ENCODE data around the gene ST3GAL6.
A peak's percentile ranks its signal among the peaks of the same experiment; 100 is the strongest.

The ST3GAL6 gene

DNA sequence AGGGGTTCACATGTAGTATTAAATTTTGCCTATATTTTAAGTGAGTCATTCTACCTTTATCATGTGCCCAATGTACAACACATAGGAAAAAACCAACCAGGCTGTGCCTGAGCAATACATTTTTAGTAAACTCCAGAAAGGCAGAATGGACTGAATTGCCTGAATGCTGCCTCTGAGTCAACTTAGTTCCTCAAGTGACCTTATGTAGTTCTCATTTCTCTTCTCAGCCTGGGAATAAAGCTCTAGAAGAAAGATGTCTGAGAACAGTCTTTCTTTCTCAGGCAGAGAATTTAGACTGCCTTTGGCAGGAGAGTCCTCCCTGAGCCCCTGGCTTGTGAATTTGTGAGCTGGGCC lies 13.0 kb downstream of the ST3GAL6 start:
- DNase-seq (no peak), ATAC-seq (no peak)
- no peak overlapping the region for H3K27ac Mint-ChIP-seq
- H3K9me3 Mint-ChIP-seq: no peaks in the 10 kb centered on the region
- H3K4me3 Mint-ChIP-seq: no peak overlapping the region
- peaks cover 12% of the 10 kb centered on the region for H3K4me1 Mint-ChIP-seq
- no peaks in the 10 kb centered on the region for H3K36me3 Mint-ChIP-seq (ENCODE audit: low read depth)
- peaks cover 2% of the 10 kb centered on the region for H3K27me3 Mint-ChIP-seq

DNA sequence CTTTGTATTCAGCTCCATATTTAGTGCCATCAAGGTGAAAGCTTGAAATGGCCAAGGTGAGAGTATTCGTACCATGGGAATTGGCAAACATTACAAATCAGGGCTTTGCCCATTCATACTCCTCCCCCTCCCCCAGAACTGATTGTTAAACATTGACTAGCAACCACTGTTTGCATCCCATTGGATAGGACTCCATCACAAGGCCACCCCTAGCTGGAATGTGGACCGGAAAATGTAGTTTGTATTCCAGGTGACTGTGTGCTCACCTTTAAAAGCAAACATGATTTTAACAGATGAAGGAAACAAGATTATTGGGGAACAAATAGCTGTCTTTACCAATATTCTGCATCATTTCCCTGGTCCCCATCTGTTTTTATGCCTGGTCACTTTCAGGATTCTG lies 14.1 kb downstream of the ST3GAL6 start:
- Mint-ChIP-seq H3K27ac (no peak overlapping the region), H3K9me3 (no peaks in the 10 kb centered on the region), H3K36me3 (ENCODE audit: low read depth) (no peaks in the 10 kb centered on the region), H3K4me3 (no peak overlapping the region), H3K4me1 (peaks cover 12% of the 10 kb centered on the region), H3K27me3 (peaks cover 2% of the 10 kb centered on the region)
- DNase-seq (no peak), ATAC-seq (no peak)

DNA sequence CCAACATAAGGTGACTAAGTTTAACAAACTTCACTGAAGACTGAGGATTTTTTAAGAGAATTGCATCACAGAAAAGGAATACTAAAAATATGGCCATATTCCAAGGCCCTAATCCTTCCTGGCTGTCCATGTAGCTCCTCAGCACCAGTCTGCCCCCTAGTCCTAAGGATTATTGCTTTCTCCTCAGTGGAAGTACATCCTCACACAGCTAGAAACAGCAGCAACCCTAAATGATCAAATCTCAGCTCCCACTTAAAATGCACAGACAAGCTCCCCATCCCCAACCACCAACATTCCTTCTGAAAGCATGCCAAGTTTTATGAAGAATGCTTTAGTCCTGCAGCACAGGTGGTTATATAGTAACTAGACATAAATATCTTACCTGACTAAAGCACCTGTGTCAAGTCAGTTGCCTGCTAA lies 14.7 kb downstream of the ST3GAL6 start:
- ATAC-seq: no peak
- Mint-ChIP-seq H3K36me3 (ENCODE audit: low read depth) (no peaks in the 10 kb centered on the region), H3K4me3 (no peak overlapping the region), H3K27me3 (peaks cover 2% of the 10 kb centered on the region), H3K4me1 (peaks cover 12% of the 10 kb centered on the region), H3K9me3 (no peaks in the 10 kb centered on the region), H3K27ac (no peak overlapping the region)
- DNase-seq: no peak

DNA sequence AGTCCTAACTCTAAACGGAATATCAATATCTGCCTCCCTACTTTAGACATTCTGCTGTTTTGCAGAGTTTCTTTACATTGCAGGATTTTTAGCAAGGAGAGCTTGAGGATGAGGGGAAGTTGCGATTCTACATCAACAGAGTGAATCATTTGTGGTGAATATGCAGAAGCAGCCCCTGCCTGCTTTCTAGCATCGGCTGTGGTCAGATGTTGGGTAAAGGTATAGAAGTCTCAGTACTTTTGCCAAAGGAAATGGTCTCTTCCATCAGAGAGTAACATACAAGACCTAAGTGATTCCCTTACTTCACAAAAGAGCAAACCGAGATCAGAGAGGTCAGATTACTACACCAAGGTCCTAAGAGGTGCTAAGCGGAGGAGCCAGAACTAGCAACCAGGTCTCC lies 15.2 kb downstream of the ST3GAL6 start:
- Mint-ChIP-seq H3K4me3 (no peak overlapping the region), H3K27ac (no peak overlapping the region), H3K36me3 (ENCODE audit: low read depth) (no peaks in the 10 kb centered on the region), H3K27me3 (peaks cover 5% of the 10 kb centered on the region), H3K9me3 (no peaks in the 10 kb centered on the region), H3K4me1 (peaks cover 12% of the 10 kb centered on the region)
- peak; percentile 24 for ATAC-seq
- no peak for DNase-seq

DNA sequence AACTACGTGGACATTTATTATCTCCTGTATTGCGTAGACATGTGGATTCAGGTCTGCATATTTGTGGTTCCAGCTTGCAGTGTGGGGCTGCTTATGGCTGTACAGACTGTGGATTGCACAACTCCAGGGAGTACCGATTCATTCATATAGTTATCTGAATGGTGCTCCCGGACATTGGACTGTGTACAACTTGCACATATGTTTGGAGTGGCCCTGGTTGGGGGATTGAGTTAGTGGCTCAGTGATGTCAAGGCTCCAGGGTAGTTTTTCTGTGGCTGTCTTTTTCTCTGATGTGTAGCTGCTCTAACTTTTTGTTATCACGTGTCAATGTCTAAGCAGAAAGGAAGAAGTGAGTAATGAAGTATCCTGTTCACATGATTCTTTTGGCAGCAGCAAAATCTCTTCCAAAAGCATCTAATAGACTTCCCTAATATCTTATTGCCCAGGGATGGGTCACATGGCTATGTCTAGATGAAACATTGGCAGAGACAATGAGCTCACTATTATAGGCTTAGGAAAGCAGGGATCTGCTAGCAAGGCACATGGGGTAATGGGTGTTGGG lies 15.8 kb downstream of the ST3GAL6 start:
- DNase-seq (no peak), ATAC-seq (peak; percentile 15)
- Mint-ChIP-seq H3K27me3 (peaks cover 5% of the 10 kb centered on the region), H3K4me3 (no peak overlapping the region), H3K27ac (no peak overlapping the region), H3K36me3 (ENCODE audit: low read depth) (no peaks in the 10 kb centered on the region), H3K4me1 (peaks cover 12% of the 10 kb centered on the region), H3K9me3 (no peaks in the 10 kb centered on the region)

DNA sequence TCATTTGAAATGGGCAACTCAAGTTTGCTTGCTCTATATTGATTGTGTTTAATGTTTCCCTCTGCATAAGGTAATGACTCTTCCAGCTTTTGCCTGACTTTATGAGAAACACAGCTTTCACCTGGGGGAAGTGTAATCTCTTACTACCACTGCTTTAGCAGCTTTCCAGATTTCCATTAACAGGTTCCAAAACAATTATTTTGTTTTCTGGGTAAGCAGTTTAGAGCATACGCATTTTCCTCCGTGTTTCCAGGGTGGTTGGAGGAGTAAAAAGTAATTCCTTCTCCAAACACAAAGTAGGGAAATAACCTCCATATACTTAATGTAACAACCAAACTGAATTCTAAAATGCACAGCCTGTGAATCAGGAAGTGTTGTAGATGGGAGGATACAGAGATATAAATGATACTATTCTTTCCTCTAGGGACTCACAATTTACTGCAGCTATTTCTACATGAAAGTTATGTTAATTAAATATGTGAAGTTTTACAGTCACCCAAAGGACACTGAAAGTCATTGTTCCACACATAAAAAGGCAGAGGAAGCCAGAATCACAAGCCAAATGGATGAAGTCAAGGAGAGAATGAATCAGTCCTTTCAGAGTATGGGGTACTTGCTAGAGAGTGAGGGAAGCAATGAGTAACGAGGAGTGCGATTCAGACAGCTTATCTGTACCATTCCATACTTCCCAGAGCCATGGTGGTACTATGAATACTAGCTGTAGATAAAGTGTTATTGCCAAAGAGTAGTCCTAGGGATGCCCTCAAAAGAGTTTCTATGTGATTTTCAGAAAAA lies 16.6 kb downstream of the ST3GAL6 start:
- H3K27me3 Mint-ChIP-seq: peaks cover 5% of the 10 kb centered on the region
- ATAC-seq (no peak), DNase-seq (no peak)
- no peaks in the 10 kb centered on the region for H3K36me3 Mint-ChIP-seq (ENCODE audit: low read depth)
- H3K4me3 Mint-ChIP-seq: no peak overlapping the region
- no peaks in the 10 kb centered on the region for H3K9me3 Mint-ChIP-seq
- H3K27ac Mint-ChIP-seq: no peak overlapping the region
- peaks cover 12% of the 10 kb centered on the region for H3K4me1 Mint-ChIP-seq

DNA sequence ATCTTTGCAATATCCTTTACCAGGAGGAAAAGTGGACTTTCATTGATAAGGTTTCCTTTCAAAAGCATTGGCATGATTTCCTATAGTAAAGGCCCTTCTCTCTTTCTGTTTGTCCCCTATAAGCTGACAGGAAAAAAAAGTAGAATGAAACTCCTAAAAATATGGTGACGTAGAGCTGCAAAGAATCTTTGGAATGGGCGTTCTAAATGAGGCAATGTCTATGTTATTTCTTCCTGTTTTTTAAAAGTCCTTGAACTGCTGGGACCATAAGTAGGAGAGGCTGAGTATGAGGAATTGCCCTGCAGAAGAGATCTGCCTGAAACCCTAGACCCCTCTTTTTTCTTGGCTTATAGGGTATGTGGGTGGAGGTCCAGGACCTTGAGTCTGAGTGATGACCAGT lies 17.2 kb downstream of the ST3GAL6 start:
- peaks cover 6% of the 10 kb centered on the region for H3K27me3 Mint-ChIP-seq
- no peak overlapping the region for H3K27ac Mint-ChIP-seq
- peaks cover 12% of the 10 kb centered on the region for H3K4me1 Mint-ChIP-seq
- no peak overlapping the region for H3K4me3 Mint-ChIP-seq
- no peak for ATAC-seq
- H3K9me3 Mint-ChIP-seq: no peaks in the 10 kb centered on the region
- no peak for DNase-seq
- H3K36me3 Mint-ChIP-seq (ENCODE audit: low read depth): no peaks in the 10 kb centered on the region

DNA sequence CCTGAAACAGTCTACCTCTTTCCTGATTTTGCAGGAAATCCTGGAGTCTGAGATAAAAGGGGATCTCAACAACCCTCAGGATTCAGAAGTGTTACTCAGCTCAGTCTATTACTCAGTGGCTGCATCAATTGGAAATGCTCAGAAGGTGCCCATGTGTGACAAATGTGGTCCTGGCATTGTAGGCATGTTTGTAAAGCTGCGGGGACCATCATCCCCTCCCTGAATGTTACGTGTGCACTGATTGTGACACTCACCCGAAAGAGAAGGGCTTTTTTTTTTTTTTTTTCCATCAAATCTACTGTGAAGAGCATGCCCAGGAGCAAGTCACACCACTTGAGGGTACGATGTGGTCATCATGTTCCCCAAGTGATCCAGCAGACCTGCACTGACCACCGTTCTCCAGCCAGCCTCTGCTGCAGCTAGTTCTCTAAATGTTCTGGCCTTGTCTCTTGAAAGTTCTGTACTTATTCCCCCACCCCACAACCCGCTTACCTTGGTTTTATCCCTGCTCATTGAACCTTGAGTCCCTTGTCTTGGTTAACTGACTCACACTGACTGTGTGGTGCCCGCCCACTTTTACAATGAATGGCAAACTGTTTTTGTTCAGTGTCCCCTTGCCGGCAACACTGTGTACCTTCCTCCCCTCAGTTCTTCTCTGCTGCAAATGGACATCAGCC lies 19.8 kb downstream of the ST3GAL6 start:
- Mint-ChIP-seq H3K9me3 (no peaks in the 10 kb centered on the region), H3K4me1 (peaks cover 21% of the 10 kb centered on the region), H3K4me3 (no peak overlapping the region), H3K27ac (no peak overlapping the region), H3K27me3 (peaks cover 6% of the 10 kb centered on the region), H3K36me3 (ENCODE audit: low read depth) (no peaks in the 10 kb centered on the region)
- no peak for ATAC-seq
- DNase-seq: no peak

DNA sequence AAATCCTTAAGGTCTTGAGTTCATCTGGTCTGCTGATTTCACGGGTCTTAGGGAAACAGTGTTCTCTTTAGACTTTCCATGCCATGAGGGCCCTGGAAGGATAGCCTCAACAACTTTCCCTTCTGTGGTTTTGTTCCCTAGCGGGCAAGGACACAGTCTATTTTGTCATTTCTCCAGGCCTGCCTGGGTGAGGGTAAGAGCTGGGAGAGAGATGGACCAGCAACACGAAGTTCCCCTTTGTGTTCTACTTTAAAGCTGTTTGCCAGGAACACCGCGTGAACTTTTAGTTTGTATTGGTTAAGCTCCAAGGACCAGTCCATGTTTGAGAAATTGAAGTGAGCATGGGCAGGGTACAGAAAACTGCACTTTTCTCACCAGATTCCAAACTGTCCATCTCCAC lies 20.9 kb downstream of the ST3GAL6 start:
- ATAC-seq: no peak
- Mint-ChIP-seq H3K9me3 (no peaks in the 10 kb centered on the region), H3K27me3 (peaks cover 8% of the 10 kb centered on the region), H3K36me3 (ENCODE audit: low read depth) (no peaks in the 10 kb centered on the region), H3K4me1 (peaks cover 14% of the 10 kb centered on the region), H3K27ac (no peak overlapping the region), H3K4me3 (no peak overlapping the region)
- no peak for DNase-seq

DNA sequence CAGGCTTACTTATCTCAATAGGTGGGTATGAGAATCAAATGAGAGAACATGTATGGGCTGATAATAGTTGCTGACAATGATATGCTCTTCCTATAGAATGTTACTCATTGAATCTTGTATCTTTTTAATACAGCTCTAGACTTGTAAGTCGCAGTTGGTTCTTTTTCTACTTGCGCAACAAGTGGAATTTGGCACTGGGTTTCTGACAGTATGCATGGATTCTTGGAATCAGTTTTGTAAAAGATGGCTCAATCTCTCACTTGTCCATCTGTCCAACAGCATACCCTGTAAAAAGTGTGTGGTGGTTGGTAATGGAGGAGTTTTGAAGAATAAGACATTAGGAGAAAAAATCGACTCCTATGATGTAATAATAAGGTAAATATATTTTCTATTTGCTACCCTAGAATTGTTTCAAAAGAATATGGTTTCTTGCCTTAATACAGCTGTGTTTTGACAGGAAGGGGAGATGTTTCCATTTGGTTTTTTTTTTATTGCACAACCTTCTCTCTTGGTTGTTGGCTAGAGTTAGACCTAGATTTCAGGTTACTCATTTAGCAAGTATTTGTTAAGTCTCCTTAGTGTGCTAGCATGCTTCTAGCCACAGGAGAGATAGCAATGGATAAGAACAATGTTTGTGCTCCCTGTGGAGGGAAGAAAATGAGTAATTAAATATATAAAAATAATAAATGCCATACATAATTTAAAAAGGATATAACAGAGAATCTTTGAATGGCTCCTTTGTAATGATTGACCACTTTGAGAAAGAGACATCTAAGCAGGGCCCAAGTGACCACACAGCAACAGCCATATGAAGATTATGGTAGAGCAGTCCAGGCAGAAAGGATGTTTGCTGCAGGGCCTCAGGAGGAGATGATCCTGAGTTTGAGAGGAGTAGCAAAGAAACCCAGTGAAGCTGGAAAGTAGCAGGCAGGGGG lies 21.8 kb downstream of the ST3GAL6 start:
- DNase-seq: no peak
- H3K9me3 Mint-ChIP-seq: no peaks in the 10 kb centered on the region
- no peak for ATAC-seq
- no peaks in the 10 kb centered on the region for H3K36me3 Mint-ChIP-seq (ENCODE audit: low read depth)
- H3K27ac Mint-ChIP-seq: no peak overlapping the region
- H3K4me1 Mint-ChIP-seq: peaks cover 9% of the 10 kb centered on the region
- H3K27me3 Mint-ChIP-seq: peaks cover 8% of the 10 kb centered on the region
- H3K4me3 Mint-ChIP-seq: no peak overlapping the region

DNA sequence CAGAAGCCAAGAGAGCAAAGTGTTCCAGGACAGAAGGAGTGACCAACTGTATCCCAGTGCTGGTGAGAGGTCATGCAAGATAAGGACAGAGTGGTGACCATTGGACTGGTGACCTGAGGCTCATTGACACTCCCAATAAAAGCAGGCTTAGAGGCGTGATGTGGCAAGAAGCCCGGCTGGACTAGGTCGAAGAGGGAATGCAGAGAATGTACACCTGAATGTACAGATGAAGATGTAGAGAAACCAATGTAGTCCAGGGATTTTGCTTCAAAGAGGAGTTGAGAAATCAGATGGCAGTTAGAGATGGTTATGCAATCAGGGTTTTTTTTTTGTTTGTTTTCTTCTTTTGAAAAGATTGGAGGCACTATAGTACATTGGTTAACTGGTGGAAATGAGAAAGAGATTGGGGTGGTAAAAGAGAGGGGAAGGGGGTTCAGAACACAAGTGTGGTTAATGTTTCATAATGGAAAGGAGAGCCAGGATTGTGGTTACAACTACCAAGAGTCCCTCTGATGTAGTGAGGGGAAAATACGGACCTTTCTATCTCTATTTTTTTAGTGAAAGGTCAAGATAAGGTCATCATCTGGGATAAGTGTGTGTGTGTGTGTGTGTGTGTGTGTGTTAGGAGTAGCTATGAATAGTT lies 23.3 kb downstream of the ST3GAL6 start:
- Mint-ChIP-seq H3K27me3 (peaks cover 6% of the 10 kb centered on the region), H3K9me3 (no peaks in the 10 kb centered on the region), H3K4me3 (no peak overlapping the region), H3K36me3 (ENCODE audit: low read depth) (no peaks in the 10 kb centered on the region), H3K27ac (no peak overlapping the region), H3K4me1 (peaks cover 9% of the 10 kb centered on the region)
- peak; percentile 36 for ATAC-seq
- DNase-seq: no peak

DNA sequence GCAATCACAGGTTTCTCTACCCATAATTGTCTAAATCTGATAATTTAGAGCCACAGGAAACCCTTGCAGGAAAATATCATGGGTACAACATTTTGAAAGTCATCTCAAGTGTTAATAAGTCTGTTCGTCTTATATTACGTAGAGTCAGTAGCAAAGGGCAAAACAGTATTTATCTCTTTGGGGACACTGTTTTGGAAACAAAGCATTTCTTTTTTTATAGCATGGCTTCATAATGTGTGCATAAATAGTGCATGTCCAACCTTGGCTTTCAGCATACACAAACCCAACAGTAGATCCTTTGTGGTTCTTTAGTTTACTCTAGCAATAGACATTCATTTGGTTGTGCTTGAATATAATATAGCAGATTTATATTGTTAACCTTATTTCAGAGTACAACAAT lies 24.0 kb downstream of the ST3GAL6 start:
- Mint-ChIP-seq H3K4me1 (peaks cover 9% of the 10 kb centered on the region), H3K9me3 (no peaks in the 10 kb centered on the region), H3K36me3 (ENCODE audit: low read depth) (no peaks in the 10 kb centered on the region), H3K27me3 (peaks cover 6% of the 10 kb centered on the region), H3K27ac (no peak overlapping the region), H3K4me3 (no peak overlapping the region)
- DNase-seq: no peak
- ATAC-seq: no peak

DNA sequence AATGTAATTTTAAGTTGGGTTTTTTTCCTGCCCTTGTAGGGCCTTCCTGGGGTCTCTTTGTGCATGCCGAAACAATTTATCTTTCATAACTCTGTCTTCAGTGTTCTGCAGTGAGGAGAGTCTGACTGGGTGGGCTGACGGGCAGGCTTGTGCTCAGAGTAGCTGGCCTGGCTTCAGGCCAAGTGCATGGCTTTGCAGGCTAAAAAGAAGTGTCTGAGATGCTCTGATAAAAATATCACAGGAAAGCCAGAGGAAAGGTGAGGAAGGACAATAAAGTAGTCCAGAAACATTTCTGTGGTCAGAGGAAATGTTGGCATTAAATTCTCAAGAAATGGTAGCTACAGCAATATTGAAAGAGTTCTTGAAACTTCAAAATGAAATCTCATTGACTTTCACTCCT lies 25.5 kb downstream of the ST3GAL6 start:
- H3K27ac Mint-ChIP-seq: no peak overlapping the region
- peaks cover 9% of the 10 kb centered on the region for H3K4me1 Mint-ChIP-seq
- no peak overlapping the region for H3K4me3 Mint-ChIP-seq
- ATAC-seq (no peak), DNase-seq (no peak)
- no peaks in the 10 kb centered on the region for H3K9me3 Mint-ChIP-seq
- peaks cover 3% of the 10 kb centered on the region for H3K27me3 Mint-ChIP-seq
- H3K36me3 Mint-ChIP-seq (ENCODE audit: low read depth): no peaks in the 10 kb centered on the region

Data from activated naive CD8-positive, alpha-beta T cell treated with anti-CD3 and anti-CD28 coated beads, Interleukin-2, amount 50 U/mL, for 24 hours (primary cell).